ENCODE results near the gene TRPC3.

TRPC3 gene

GRCh38 chr4:121873604-121874003, 78.3 kb downstream of the TRPC3 start:
- no peak for DNase-seq (ENCODE audit: low spot score)

DNA sequence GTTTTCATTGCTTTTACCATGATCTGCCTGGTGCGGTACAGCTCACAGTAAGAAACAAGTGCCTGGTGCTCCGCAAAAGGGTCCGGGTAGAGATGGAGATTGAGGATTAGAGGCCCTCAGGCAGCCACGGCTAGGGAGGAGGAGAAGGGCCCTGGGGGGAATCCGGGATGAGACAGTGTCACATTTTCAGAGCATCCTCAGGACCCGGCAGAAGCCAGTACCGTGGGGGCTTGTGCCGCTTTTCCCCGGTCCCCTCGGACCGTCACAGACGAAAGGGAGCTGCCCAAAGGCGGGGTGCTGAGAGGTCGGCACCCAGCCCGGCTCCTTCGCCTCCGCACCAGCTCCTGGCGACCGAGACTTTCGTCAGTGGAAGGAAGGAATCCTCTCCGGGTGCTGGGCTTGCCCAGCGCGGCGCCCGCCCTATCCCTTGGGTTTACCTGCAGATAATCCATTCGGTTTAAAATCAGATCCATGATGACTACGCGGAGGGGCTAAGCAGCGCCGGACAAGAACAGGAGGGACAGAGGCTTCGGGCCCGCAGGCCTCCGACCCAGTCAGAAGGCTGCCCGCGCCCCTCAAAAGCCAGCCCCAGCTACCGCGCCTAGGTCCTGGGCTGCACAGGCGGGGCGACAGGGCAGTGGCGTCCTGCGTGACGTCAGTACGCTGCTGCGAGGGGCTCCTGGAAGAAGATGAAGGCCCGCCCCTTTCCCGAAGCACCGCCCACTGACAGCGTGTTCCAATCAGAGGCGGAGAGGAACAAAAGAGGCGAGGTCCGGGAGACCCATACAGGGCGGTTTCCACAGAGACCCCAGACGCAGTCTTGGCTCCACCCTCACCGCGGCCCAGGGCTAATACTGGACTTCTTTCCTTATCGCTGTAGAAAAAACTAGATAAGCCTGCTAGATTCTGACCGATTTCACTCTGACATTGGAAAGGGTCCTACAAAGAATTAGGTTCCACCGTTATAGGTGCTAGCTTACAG, 81.7 kb downstream of the TRPC3 start, which contains the start of gene BBS7:
TSS of gene BBS7 (minus strand) at position 634 of the 982 bp plus-strand sequence. CDS start at position 473, 161 bp downstream.
- peak; percentile 97 for DNase-seq (ENCODE audit: low spot score)

GRCh38 chr4:121863799-121864198, 88.1 kb downstream of the TRPC3 start:
- DNase-seq (ENCODE audit: low spot score): peak; percentile 10

GRCh38 chr4:121861426-121861825, 90.4 kb downstream of the TRPC3 start:
- no peak for DNase-seq (ENCODE audit: low spot score)

- DNase-seq (ENCODE audit: low spot score): no peak
Measured at GRCh38 chr4:121860121-121860520, 91.7 kb downstream of the TRPC3 start.

GRCh38 chr4:121851354-121851753, 100.5 kb downstream of the TRPC3 start:
- no peak for DNase-seq (ENCODE audit: low spot score)

DNA sequence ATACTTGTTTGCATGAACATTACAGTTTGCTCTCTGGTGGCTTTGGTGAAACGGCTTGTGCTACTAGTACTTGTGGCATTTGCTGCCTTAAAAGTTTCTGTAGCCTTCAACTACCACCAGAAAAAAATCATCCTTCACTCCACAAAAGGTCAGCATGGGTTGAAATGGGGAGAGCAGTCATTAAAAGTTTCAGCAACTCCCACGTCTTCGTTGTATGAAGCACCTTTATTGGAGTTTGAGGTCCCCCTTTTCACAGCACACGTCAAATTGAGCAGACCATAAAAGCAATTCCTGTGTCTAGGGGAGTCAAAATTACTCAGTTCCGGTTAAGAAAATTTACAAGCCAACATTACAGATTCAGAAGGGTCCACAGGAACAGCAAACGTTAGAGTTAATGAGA, 105.2 kb downstream of the TRPC3 start:
- no peak for DNase-seq (ENCODE audit: low spot score)

DNA sequence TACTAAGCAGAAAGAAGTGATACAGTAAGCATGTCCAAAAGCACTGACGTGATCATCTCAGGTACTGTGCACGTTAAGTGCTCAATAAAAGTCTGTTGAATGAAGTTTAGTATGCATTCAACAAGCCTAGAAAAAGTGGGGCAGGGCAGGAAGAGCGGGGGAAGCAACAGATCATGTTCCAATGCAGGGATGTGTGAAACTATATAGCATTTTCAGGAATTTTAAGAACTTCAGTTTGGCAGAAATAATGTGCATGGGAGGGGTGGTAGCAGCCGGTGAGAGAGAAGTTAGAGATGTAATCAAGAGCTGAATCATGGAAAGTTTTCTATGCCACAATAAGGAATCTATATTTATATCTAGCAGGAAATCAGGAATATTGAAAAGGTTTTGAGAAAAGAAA, 109.0 kb downstream of the TRPC3 start:
- no peak for DNase-seq (ENCODE audit: low spot score)

DNA sequence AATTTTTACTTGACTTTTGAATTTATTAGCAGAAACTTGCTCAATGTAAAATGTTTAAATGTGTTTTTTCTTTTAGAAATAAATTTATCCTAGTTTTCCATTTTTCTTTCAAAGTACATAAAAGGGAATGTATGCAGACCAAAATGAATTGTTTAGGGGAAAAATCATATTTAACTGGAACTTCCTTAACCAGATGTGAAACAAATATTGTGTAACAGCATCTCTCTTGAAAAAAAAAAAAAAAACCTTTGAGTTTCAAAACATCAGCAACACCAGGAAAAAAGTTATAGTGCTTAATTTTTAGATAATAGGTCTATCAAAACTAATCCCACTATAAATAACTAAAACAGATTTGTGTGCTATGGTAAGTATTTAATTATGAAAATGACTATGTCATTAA, 113.7 kb downstream of the TRPC3 start:
- no peak for DNase-seq (ENCODE audit: low spot score)

GRCh38 chr4:121829511-121829910, 122.3 kb downstream of the TRPC3 start:
- DNase-seq (ENCODE audit: low spot score): no peak

All from kidney tubule cell (primary cell).